Endothelial cell of umbilical vein (primary cell): ENCODE results near the gene PNCK. TPM values are rescaled to one million over a fixed set of nuclear protein-coding genes. Genes with fewer than 3 reads are reported as not detected.

Experiments
- BruUV-seq: library from RNA; stranded (reverse); fragments of 400-500 nt; replicated peaks from 2 replicates; lab custom pipeline; 2021; lab: Mats Ljungman, UMichigan
- CTCF ChIA-PET: fragments of 300-600, 350-600 bp; sonication (Branson Sonifier 250); formaldehyde crosslinking; loops from one replicate; lab custom pipeline; 2021; ENCODE audit warnings: antibody characterized with exemption, inconsistent platforms; lab: Charles Lee
- POLR2A ChIA-PET: fragments of 300-600, 350-600 bp; sonication (Branson Sonifier 250); formaldehyde crosslinking; loops from one replicate; lab custom pipeline; 2021; ENCODE audit warnings: antibody characterized with exemption, inconsistent platforms; lab: Charles Lee
- DNase-seq: peaks from one replicate; pipeline ENCODE4 v3.0.0-alpha.2; 2011; ENCODE audit warnings: low read depth, low spot score
- FAIRE-seq: peaks from 2 replicates; lab custom pipeline; 2011; peaks lifted over from hg19 to GRCh38; lab: Jason Lieb, UNC
- H2AFZ ChIP-seq: 2 replicates; pipeline ENCODE4 v1.6.0; 2012; ENCODE audit warnings: low read depth, low read length, control low read depth, inconsistent platforms
- H3K27ac ChIP-seq: 2 replicates; pipeline ENCODE4 v1.5.1; 2011; ENCODE audit warnings: low read depth, mild to moderate bottlenecking, control low read depth, low read length, moderate library complexity; ENCODE audit not compliant: insufficient read depth
- H3K27me3 ChIP-seq, 2 experiments: 2 replicates each; pipeline versions ENCODE4 v1.6.0 to v1.6.1; 2011; ENCODE audit warnings: low read length in 2 of 2, mixed read lengths in 1 of 2; ENCODE audit not compliant: control insufficient read depth in 2 of 2, insufficient read depth in 2 of 2
- H3K36me3 ChIP-seq, 2 experiments: 2 replicates in 1 of 2; 3 replicates in 1 of 2; pipeline ENCODE4 v1.5.1; 2011; ENCODE audit warnings: low read length in 2 of 2, mild to moderate bottlenecking in 1 of 2, moderate library complexity in 1 of 2; ENCODE audit not compliant: control insufficient read depth in 2 of 2, insufficient read depth in 2 of 2; ENCODE audit errors: extremely low read depth in 1 of 2
- H3K4me1 ChIP-seq: 3 replicates; pipeline ENCODE4 v1.5.1; 2011; ENCODE audit warnings: mild to moderate bottlenecking, low read length; ENCODE audit not compliant: control insufficient read depth, insufficient read depth; ENCODE audit errors: extremely low read depth
- H3K4me2 ChIP-seq: 2 replicates; pipeline ENCODE4 v1.6.1; 2011; ENCODE audit warnings: low read length, control low read depth, mixed read lengths; ENCODE audit not compliant: insufficient read depth
- H3K4me3 ChIP-seq, 3 experiments: fragments of 200-600 bp in 1 of 3; sonication (generic), shearing (Covaris generic) in 1 of 3; replicated peaks in 1 of 3; 2 replicates each; pipeline ENCODE4 v1.5.1; 2011 to 2016; ENCODE audit warnings: control low read depth in 3 of 3, low read length in 3 of 3, mild to moderate bottlenecking in 2 of 3, inconsistent platforms in 1 of 3, low read depth in 1 of 3, moderate library complexity in 1 of 3; ENCODE audit not compliant: insufficient read depth in 1 of 3
- H3K79me2 ChIP-seq: 2 replicates; pipeline ENCODE4 v1.6.0; 2012; ENCODE audit warnings: low read length, inconsistent platforms; ENCODE audit not compliant: control insufficient read depth, insufficient read depth
- H3K9ac ChIP-seq: replicated peaks from 2 replicates; pipeline ENCODE3; 2011; ENCODE audit warnings: low read length, control low read depth; ENCODE audit not compliant: insufficient read depth; ENCODE audit errors: extremely low read depth
- H3K9me1 ChIP-seq: replicated peaks from 3 replicates; pipeline ENCODE4 v1.6.0; 2011; ENCODE audit warnings: mild to moderate bottlenecking, low read length; ENCODE audit not compliant: control insufficient read depth, insufficient read depth; ENCODE audit errors: extremely low read depth
- H3K9me3 ChIP-seq: replicated peaks from 2 replicates; pipeline ENCODE4 v1.5.1; 2012; ENCODE audit warnings: low read length, inconsistent platforms; ENCODE audit not compliant: control insufficient read depth, insufficient read depth
- H4K20me1 ChIP-seq: replicated peaks from 2 replicates; pipeline ENCODE3; 2011; ENCODE audit warnings: mild to moderate bottlenecking, low read length; ENCODE audit not compliant: control insufficient read depth, insufficient read depth; ENCODE audit errors: extremely low read depth
- CTCF ChIP-seq, 2 donors: IDR thresholded peaks; 1 replicate in 1 of 2; 2 replicates in 1 of 2; pipeline ENCODE4 v1.5.1; 2011; ENCODE audit warnings: low read length in 2 of 2, mild to moderate bottlenecking in 2 of 2, moderate library complexity in 2 of 2, control low read depth in 1 of 2, inconsistent platforms in 1 of 2, low read depth in 1 of 2; ENCODE audit not compliant: insufficient read depth in 1 of 2; ENCODE audit errors: extremely low read depth in 1 of 2
- EZH2 ChIP-seq: IDR thresholded peaks from 2 replicates; pipeline ENCODE4 v1.6.1; 2012; ENCODE audit warnings: borderline replicate concordance, low read depth, mild to moderate bottlenecking, moderate library complexity, low read length, inconsistent platforms; ENCODE audit not compliant: severe bottlenecking
- FOS ChIP-seq: IDR thresholded peaks from 2 replicates; pipeline ENCODE4 v1.6.1; 2011; ENCODE audit warnings: mild to moderate bottlenecking, low read length, moderate library complexity, borderline replicate concordance; ENCODE audit not compliant: insufficient read depth
- GATA2 ChIP-seq: IDR thresholded peaks from 2 replicates; pipeline ENCODE4 v1.7.0; 2011; ENCODE audit warnings: low read depth, mild to moderate bottlenecking, moderate library complexity, mixed read lengths, low read length; ENCODE audit not compliant: insufficient read length, insufficient read depth
- JUN ChIP-seq: IDR thresholded peaks from 2 replicates; pipeline ENCODE4 v1.6.1; 2011; ENCODE audit warnings: borderline replicate concordance, low read depth; ENCODE audit not compliant: insufficient read length, insufficient read depth
- MYC ChIP-seq: IDR thresholded peaks from one replicate; pipeline ENCODE4 v1.6.1; 2011; ENCODE audit warnings: mild to moderate bottlenecking, low read depth, low read length
- POLR2A ChIP-seq: IDR thresholded peaks from 2 replicates; pipeline ENCODE4 v1.6.1; 2012; ENCODE audit warnings: low read depth, mild to moderate bottlenecking, control low read depth, low read length
- POLR2AphosphoS5 ChIP-seq: IDR thresholded peaks from 2 replicates; pipeline ENCODE4 v1.6.1; 2012; ENCODE audit warnings: low read depth, mild to moderate bottlenecking, control low read depth, low read length, moderate library complexity; ENCODE audit not compliant: insufficient read depth
- dilution Hi-C: fragments of 300-500 bp; cut with MboI; formaldehyde crosslinking; loops from one replicate; pipeline ENCODE4 v1.15.0; 2019; ENCODE audit warnings: low sequenced_read_pairs; ENCODE audit not compliant: extremely low pct_ligation_motif_present
- intact Hi-C: fragments of 100-400 bp; cut with micrococcal nuclease; formaldehyde crosslinking; loops from one replicate; pipeline ENCODE4 v1.10.0; 2022
- polyA plus RNA-seq, 4 experiments: library from polyadenylated mRNA; depleted of rRNA in 3 of 4; stranded (reverse) in 3 of 4; unstranded in 1 of 4; fragments of >200 nt; gene quantifications; 2 replicates each; pipeline versions ENCODE4 v1.2.1 to v1.2.3, GENCODE V29; 2011 to 2012; ENCODE audit warnings: missing spikeins in 1 of 4
- total RNA-seq: library from RNA; stranded (reverse); gene quantifications from 2 replicates; pipeline ENCODE4 v1.2.3, GENCODE V29; 2021
- TF ChIP-seq, protein P1 (sequence below): IDR thresholded peaks from 2 replicates; pipeline ENCODE4 v1.6.1; 2011; ENCODE audit not compliant: insufficient read depth, insufficient read length

PNCK gene
- total and polyA plus RNA-seq, 2 donors (not counting 3 experiments of a cell fraction or from before 2014, with no cell fraction given), result 0.12 TPM; not detected in 1

- Histone ChIP-seq H3K4me3 (no peak overlapping the region), H3K27ac (no peak overlapping the region), H4K20me1 (no peaks in the 10 kb centered on the region), H3K9ac (no peak overlapping the region), H2AFZ (no peak overlapping the region), H3K36me3 (no peaks in the 10 kb centered on the region), H3K9me1 (no peaks in the 10 kb centered on the region), H3K4me1 (no peaks in the 10 kb centered on the region), H3K27me3 (peaks cover 56 to 61% of the 10 kb centered on the region in 2 experiments), H3K9me3 (no peaks in the 10 kb centered on the region), H3K79me2 (no peaks in the 10 kb centered on the region), H3K4me2 (no peak overlapping the region)
- intact Hi-C loops, result no loop called here
- DNase-seq, result no peak
- ChIA-PET POLR2A (no interaction called here), CTCF (interaction anchor here (1.0 to 1.8 kb wide), 7 partner anchors 9 to 106 kb away, joined by 3 to 10 read pairs (median 4); no protein-coding TSS in a partner anchor)
- no peak for FAIRE-seq
- no peak for TF ChIP-seq MYC
- TF ChIP-seq CTCF (IDR thresholded peaks at IDR 0.05; ENCODE audit: extremely low read depth in 1 of 2, insufficient read depth in 1 of 2, low read depth in 1 of 2, low read length in 2 of 2), result no peak
- no peak for TF ChIP-seq FOS
- TF ChIP-seq POLR2AphosphoS5, result no peak
- no peak for TF ChIP-seq EZH2
- TF ChIP-seq GATA2, result no peak
- TF ChIP-seq, protein P1, sequence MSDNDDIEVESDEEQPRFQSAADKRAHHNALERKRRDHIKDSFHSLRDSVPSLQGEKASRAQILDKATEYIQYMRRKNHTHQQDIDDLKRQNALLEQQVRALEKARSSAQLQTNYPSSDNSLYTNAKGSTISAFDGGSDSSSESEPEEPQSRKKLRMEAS, result no peak
- TF ChIP-seq JUN, result no peak
- no peak for TF ChIP-seq POLR2A
- dilution Hi-C loops, result no loop called here
- BruUV-seq, result no TSS peak
These were observed 28.5 kb downstream of the PNCK start for GRCh38 chrX:153645151-153645550.
